ENCODE results near the gene FOXK2.
"Not testable (repeated sequence)": the region's sequence is repeated elsewhere in the genome, so short reads cannot be mapped to it uniquely, and the experiment has no call there.

Gene FOXK2

DNA sequence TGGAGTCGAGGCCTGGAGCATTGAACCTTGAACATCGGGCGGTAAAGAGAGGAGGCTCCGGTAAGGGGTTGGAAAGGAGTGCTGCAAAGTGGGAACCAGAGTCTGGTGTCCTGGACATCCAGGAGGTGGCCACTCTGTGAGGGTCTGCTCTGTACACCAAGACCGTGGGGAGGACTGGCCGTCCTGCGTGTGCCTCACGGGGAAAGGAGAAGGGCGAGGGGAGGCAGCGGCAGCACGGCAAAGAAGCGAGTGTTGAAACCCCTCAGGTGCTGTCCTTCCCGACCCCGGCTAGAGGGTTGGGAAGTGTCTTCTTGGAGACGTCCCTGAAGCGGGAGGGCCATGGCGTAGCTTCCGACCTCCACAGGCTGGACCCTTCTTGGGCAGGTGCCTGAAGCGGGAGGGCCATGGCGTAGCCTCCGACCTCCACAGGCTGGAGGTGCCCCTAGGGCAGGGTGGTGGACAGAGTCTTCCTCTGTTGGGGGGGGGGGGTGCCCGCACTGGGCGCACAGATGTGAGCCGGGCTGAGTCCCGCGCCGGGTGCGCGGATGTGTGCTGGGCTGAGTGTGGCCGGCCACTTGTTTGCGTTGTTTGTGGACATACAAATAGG is 42.0 kb downstream of the FOXK2 start:
- in situ Hi-C loops (cut with MboI; ENCODE audit: low sequenced_read_pairs), result no loop called here

GRCh38 chr17:82562718-82563220 is 43.2 kb downstream of the FOXK2 start:
- in situ Hi-C loops (cut with MboI; ENCODE audit: low sequenced_read_pairs), result not testable (repeated sequence)

DNA sequence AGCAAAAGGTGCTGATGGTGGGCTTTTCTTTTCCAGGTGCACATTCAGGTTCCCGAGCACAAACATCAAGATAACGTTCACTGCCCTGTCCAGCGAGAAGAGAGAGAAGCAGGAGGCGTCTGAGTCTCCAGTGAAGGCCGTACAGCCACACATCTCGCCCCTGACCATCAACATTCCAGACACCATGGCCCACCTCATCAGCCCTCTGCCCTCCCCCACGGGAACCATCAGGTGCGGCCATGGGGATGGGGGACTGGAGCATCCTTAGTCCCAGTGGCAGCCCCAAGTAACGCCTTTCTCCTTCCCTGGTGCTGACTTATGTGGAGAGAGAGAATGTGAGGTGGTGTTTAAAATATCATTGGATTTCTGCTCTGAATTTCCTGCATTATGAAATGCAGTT is 43.8 kb downstream of the FOXK2 start:
- in situ Hi-C loops (cut with MboI; ENCODE audit: low sequenced_read_pairs), result no loop called here

- in situ Hi-C loops (cut with MboI; ENCODE audit: low sequenced_read_pairs), result not testable (repeated sequence)
Observed at GRCh38 chr17:82563745-82564144, 44.2 kb downstream of the FOXK2 start.

- in situ Hi-C loops (cut with MboI; ENCODE audit: low sequenced_read_pairs), result no loop called here
Observed at GRCh38 chr17:82564241-82564640, 44.7 kb downstream of the FOXK2 start.

DNA sequence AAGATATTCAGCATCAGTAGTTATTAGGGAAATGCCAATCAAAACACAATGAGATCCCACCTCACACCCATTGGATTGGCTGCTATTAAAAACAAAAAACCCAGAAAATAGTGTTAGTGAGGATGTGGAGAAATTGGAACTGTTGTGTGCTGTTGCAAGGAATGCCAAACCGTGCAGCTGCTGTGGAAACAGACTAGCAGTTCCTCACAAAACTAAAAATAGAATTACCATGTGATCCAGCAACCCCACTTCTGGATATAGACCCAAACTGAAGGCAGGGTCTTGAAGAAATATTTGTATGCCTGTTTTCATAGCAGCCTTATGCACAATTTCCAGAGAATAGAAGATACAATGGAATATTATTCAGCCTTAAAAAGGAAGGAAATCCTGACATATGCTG is 46.0 kb downstream of the FOXK2 start:
- in situ Hi-C loops (cut with MboI; ENCODE audit: low sequenced_read_pairs), result no loop called here

DNA sequence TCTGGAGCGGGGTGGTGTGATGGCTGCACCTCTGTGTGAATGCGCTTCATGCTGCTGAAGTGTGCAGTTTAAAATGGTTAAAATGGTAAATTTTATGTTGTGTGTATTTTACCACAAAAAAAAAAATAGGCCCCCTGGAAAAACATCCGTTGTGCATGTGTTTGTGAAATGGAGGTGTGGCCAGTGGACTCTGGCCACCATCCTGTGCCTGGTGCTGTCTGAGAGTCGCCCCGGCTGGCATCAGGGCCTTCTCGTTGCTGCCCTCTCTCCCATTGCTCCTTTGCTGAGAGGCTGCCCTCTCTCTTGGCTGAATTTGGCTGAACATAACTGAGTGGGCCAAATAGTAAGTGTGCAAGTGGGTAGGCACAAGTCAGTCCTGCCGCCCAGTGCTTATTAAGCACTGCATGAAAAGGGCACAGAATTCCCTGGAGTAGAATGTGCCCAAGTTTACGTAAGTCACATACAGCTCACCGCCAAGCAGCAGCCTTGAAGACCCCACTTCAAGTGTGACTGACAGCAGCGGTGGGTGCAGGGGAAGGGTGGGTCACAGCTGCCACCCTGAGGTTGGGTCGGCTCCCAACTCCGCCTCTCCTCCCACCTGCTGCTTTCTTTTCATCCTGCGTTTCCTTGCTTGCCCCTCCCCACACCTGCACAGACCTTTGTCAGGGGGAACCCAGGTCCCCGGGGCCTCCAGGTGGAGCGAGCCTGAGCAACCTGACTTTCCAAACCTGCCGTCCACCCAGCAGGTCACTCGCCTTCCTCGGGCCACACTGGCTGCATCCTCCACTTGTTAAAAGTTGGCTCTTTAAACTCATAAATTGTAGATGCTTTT is 46.8 kb downstream of the FOXK2 start:
- in situ Hi-C loops (cut with MboI; ENCODE audit: low sequenced_read_pairs), result no loop called here

- in situ Hi-C loops (cut with MboI; ENCODE audit: low sequenced_read_pairs), result no loop called here
Observed at GRCh38 chr17:82567286-82567685, 47.8 kb downstream of the FOXK2 start.

GRCh38 chr17:82568997-82569393 is 49.5 kb downstream of the FOXK2 start:
- in situ Hi-C loops (cut with MboI; ENCODE audit: low sequenced_read_pairs), result no loop called here

DNA sequence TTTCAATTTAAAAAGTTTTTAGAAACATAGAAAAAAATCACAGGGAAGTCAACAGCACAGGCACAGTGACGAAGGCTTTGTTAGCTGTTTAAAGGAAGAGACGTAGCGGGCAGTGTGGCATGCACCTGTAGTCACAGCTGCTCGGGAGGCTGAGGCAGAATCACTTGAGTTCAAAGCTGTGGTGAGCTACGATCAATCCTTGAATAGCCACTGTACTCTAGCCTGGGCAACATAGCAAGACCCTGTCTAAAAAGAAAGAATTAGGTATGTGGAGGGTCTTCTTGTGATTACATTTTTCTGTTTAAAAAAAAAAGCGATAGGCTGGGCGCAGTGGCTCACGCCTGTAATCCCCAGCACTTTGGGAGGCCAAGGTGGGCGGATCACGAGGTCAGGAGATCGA is 50.1 kb downstream of the FOXK2 start:
- in situ Hi-C loops (cut with MboI; ENCODE audit: low sequenced_read_pairs), result no loop called here

GRCh38 chr17:82570277-82570676 is 50.7 kb downstream of the FOXK2 start:
- in situ Hi-C loops (cut with MboI; ENCODE audit: low sequenced_read_pairs), result no loop called here

DNA sequence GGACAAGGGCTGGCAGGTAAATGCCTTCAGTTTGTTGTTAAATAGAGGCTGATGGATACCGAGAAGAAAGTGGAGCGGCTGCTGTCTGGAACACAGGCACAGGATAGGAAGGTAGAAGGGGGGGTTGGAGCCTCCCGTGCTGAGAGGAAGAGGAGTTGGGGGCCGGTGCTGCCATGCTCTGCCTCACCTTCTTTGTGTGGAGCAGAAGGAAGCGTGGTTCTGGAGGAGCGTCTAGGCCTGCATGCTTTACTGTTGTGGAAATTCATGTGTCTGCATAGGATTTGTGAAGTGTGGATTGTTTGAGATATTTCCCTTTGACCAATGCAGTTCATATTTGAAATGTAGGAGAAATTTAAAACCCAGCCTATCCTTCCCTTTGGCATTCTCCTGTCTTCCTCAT is 52.3 kb downstream of the FOXK2 start:
- in situ Hi-C loops (cut with MboI; ENCODE audit: low sequenced_read_pairs), result no loop called here

GRCh38 chr17:82574041-82574440 is 54.5 kb downstream of the FOXK2 start:
- in situ Hi-C loops (cut with MboI; ENCODE audit: low sequenced_read_pairs), result no loop called here

DNA sequence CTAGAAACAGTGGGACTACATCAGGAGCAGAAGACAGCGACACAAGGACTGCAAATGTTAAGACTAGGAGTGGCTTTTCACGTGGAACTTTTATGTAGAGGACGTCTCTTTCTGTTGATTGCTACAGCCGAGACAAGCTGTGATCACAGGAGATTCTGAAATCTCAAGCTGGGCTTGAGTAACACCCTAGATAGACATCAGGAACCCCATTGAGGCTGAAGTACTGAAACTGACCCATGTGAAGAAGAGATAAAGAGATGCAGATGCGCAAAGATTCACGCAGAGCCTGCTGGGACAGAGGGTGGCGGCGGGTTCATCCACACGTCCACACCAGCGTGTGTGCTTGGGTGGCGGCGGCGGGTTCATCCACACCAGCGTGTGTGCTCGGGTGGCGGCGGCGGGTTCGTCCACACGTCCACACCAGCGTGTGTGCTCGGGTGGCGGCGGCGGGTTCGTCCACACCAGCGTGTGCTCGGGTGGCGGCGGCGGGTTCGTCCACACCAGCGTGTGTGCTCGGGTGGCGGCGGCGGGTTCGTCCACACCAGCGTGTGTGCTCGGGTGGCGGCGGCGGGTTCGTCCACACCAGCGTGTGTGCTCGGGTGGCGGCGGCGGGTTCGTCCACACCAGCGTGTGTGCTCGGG is 56.2 kb downstream of the FOXK2 start:
- in situ Hi-C loops (cut with MboI; ENCODE audit: low sequenced_read_pairs), result not testable (repeated sequence)

DNA sequence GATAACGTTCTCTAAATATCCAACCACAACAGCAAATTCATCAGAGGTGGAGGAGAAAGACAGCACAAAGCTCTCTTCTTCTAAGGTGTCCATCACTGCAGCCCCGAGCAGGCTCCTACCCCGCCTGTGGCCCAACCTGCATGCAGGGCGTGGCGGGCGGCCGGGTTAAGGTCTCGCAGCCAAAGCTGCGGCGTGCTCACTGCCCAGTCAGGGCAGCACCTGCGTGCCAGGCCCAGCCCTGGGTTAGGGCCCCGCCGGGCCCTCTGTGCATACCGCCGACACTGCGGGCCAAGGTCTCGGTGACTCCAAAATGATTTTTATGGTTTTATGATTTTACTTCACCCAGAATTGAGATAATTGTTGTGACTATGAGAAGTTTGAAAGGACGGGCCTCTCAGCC is 57.8 kb downstream of the FOXK2 start:
- in situ Hi-C loops (cut with MboI; ENCODE audit: low sequenced_read_pairs), result no loop called here

DNA sequence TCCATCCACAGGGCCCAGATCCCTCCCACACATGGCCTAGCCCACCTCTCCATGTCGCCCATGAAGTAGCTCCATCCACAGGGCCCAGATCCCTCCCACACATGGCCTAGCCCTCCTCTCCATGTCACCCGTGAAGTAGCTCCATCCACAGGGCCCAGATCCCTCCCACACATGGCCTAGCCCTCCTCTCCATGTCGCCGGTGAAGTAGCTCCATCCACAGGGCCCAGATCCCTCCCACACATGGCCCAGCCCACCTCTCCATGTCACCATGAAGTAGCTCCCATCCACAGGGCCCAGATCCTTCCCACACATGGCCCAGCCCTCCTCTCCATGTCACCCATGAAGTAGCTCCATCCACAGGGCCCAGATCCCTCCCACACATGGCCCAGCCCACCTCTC is 60.4 kb downstream of the FOXK2 start:
- in situ Hi-C loops (cut with MboI; ENCODE audit: low sequenced_read_pairs), result not testable (repeated sequence)

GRCh38 chr17:82582213-82582612 is 62.7 kb downstream of the FOXK2 start:
- in situ Hi-C loops (cut with MboI; ENCODE audit: low sequenced_read_pairs), result no loop called here

DNA sequence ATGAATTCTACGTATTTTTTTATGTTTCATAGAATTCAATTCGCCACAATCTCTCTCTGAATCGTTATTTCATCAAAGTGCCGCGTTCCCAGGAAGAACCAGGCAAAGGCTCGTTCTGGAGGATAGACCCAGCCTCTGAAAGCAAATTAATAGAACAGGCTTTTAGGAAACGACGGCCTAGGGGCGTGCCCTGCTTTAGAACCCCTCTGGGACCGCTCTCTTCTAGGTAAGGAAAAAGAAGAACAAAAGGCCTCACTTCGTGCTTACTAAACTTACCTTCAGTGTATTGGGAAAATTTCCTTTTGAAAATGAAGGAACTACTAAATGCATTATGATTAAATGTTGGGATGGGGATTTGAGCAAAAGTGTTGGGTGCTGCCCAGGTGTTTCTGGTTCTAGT is 63.2 kb downstream of the FOXK2 start:
- in situ Hi-C loops (cut with MboI; ENCODE audit: low sequenced_read_pairs), result no loop called here

DNA sequence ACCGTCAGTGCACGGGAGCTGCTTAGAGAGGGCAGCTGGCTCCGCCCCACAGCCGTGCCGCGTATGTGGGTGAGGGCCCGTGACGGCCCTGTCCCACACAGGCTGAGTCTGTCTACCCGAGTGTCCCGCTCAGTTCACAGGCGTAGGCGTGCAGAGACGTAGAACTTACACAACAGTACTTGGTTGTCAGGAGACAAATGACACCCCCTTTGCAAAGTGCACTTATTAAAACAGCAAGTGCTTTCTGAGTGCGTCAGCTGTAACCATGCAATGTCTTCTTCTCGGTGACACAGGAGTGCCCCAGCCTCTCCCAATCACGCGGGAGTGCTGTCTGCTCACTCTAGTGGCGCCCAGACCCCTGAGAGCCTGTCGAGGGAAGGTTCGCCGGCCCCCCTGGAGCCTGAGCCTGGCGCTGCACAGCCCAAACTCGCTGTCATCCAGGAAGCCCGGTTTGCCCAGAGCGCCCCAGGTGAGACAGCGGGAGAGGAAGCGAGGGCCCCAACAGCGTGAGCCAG is 64.2 kb downstream of the FOXK2 start:
- in situ Hi-C loops (cut with MboI; ENCODE audit: low sequenced_read_pairs), result no loop called here

DNA sequence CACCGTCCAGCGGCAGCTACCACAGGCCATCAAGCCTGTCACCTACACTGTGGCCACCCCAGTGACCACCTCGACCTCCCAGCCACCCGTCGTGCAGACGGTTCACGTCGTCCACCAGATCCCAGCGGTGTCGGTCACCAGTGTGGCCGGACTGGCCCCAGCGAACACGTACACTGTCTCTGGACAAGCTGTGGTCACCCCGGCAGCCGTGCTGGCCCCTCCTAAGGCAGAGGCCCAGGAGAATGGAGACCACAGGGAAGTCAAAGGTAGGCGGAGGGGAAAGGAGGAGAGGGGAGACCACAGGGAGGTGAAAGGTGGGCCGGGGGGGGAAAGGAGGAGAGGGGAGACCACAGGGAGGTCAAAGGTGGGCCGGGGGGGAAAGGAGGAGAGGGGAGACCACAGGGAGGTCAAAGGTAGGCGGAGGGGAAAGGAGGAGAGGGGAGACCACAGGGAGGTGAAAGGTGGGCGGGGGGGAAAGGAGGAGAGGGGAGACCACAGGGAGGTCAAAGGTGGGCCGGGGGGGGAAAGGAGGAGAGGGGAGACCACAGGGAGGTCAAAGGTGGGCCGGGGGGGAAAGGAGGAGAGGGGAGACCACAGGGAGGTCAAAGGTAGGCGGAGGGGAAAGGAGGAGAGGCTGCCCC is 66.5 kb downstream of the FOXK2 start:
- in situ Hi-C loops (cut with MboI; ENCODE audit: low sequenced_read_pairs), result not testable (repeated sequence)

DNA sequence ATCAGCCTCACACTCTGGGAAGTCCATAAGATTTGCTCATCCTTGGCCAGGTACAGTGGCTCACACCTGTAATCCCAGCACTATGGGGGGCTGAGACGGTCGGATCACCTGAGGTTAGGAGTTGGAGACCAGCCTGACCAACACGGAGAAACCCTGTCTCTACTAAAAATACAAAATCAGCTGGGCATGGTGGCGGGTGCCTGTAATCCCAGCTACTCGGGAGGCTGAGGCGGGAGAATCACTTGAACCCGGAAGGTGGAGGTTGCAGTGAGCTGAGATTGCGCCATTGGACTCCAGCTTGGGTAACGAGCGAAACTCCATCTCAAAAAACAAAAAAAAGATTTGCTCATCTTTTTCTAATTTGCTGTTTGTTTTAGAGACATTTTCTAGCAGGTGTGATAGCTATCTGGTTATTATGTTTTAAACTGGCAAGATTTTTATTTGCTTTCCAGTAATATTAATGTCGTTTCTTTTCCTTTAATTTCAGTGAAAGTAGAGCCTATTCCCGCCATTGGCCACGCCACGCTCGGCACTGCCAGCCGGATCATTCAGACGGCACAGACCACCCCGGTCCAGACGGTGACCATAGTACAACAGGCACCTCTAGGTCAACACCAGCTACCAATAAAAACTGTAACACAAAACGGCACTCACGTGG is 67.2 kb downstream of the FOXK2 start:
- in situ Hi-C loops (cut with MboI; ENCODE audit: low sequenced_read_pairs), result no loop called here

Data from HL-60/S4 (cell line).